ENCODE results near the gene MICAL1. TPM values are rescaled to one million over a fixed set of nuclear protein-coding genes. Genes with fewer than 3 reads are reported as not detected.

The MICAL1 gene
- total RNA-seq, 2 experiments from 2014 or later: 80.4 to 81.5 TPM

DNA sequence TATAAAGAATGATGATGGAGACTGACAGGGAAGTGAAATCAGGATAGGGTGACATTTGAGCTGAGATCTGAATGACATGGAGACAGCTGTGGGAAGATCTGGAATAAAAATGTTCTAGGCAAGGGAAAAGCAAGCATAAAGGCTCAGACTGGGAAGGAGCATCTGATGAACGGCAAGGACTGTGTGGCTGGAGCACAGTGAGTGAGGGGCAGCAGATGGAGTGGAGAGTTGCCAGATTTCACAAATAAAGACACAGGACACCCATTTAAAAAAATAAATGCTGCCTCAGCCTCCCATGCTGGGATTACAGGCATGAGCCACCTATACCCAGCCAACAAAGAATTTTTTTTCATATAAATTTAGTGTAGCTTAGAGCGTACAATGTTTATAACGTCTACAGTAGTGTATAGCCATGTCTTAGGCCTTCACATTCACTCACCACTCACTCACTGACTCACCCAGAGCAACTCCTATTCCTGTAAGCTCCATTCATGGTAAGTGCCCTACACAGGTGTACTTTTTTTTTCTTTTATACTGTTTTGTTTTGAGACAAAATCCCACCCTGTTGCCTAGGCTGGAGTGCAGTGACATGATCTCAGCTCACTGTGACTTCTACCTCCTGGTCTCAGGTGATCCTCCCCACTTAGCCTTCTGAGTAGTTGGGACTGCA is 29.8 kb upstream of the MICAL1 start:
- Mint-ChIP-seq H3K36me3 (peaks cover 10% of the 10 kb centered on the region), H3K4me1 (peaks cover 26% of the 10 kb centered on the region), H3K9me3 (peaks cover 3% of the 10 kb centered on the region), H3K27ac (no peak overlapping the region), H3K4me3 (no peak overlapping the region), H3K27me3 (peaks cover 8% of the 10 kb centered on the region)
- POLR2A ChIA-PET: interaction anchor here (1.0 kb wide), 1 partner anchor 45 kb away, joined by 4 read pairs; the partner anchor contains the start of genes PPIL6 and SMPD2
- DNase-seq (no peak), ATAC-seq (ENCODE audit: low read depth) (no peak)

DNA sequence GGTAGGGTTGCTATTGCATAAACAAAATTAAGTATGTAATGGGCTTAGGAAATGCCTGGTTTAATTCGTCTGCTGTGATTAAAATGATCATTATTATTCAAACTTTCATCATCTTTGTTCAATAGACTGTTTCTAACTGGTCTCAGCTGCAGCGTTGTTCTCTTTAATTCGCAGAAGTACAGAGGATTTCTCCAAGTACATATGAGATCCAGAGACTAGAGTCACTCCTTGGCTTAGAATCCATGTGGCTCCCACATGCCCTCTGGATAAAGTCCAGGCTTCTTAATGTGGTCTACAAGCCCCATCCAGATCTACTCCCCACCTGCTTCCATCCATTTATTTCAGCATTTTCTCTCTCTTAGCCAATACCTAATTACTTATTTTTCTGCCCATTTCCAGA is 28.6 kb upstream of the MICAL1 start:
- ATAC-seq (ENCODE audit: low read depth) (no peak), DNase-seq (no peak)
- POLR2A ChIA-PET: interaction anchor here (2.8 to 6.4 kb wide), 2 partner anchors 27 to 43 kb away, joined by 12 to 92 read pairs; partner anchors contain the start of genes MICAL1, PPIL6 and SMPD2
- Mint-ChIP-seq H3K36me3 (peaks cover 19% of the 10 kb centered on the region), H3K9me3 (peaks cover 3% of the 10 kb centered on the region), H3K27ac (no peak overlapping the region), H3K27me3 (peaks cover 8% of the 10 kb centered on the region), H3K4me1 (peaks cover 30% of the 10 kb centered on the region), H3K4me3 (peak overlapping the region; percentile 73)

- Mint-ChIP-seq H3K4me3 (peak overlapping the region; percentile 73), H3K9me3 (peaks cover 3% of the 10 kb centered on the region), H3K4me1 (peaks cover 34% of the 10 kb centered on the region), H3K27me3 (peaks cover 8% of the 10 kb centered on the region), H3K27ac (peak overlapping the region; percentile 58), H3K36me3 (peaks cover 24% of the 10 kb centered on the region)
- DNase-seq: no peak
- ATAC-seq (ENCODE audit: low read depth): peak; percentile 1
- POLR2A ChIA-PET: interaction anchor here (1.2 to 6.4 kb wide), 4 partner anchors 27 to 102 kb away, joined by 3 to 92 read pairs (median 12); partner anchors contain the start of genes CD164, MICAL1, PPIL6 and SMPD2
These were observed 28.1 kb upstream of the MICAL1 start for GRCh38 chr6:109483735-109484057.

DNA sequence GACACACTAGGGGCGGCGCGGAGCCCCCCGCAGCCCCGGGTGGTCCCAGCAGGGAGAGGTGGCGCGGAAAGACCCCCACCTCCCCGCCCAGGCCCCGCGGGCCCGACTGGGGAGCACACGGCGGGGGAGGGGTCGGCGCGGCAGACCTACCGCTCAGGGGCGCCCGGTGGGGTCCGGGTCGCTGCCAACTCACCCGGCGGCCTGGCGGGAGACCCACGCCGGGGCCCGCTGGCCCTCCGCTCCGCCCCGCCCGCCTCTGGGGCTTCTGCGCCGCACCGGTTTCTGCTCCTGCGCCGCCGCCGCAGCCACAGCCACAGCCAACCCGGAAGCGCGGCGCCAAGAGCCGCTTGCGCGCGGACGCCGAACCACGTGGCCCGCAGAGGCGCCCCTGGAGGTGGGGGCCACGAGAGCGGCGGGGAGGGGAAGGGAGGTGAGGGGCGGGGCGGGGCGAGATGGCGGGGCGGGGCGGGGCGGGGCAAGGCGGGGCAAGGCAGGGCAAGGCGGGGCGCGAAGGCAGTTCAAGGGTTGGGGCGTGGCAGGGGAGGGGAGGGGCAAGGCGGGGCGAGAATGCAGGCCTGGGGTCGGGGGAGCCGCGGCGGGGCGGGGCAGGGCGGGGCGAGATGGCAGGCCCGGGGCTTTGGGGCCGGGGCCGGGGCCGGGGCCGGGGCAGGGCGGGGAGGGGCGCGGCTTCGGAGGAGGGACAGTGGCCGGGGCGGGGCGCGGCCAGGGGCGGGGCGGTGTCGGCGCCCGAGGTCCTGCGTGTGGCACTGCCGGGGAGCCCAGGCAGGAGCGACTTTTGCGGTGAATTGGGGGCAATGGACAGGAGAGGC is 27.5 kb upstream of the MICAL1 start, which contains the start of gene ZBTB24:
Gene ZBTB24 (minus strand): TSS at position 315 of the 830 bp plus-strand sequence. CDS start 1,193 bp downstream, outside the sequence.
- Mint-ChIP-seq H3K27me3 (peaks cover 8% of the 10 kb centered on the region), H3K4me3 (peak within 1 kb of the TSS; percentile 93), H3K4me1 (peaks cover 40% of the 10 kb centered on the region), H3K27ac (peak within 1 kb of the TSS; percentile 89), H3K36me3 (peaks cover 28% of the 10 kb centered on the region), H3K9me3 (peaks cover 3% of the 10 kb centered on the region)
- ATAC-seq (ENCODE audit: low read depth): peak; percentile 84
- DNase-seq: peak; percentile 94
- POLR2A ChIA-PET: interaction anchor here (0.7 to 6.4 kb wide), 12 partner anchors 8 to 475 kb away, joined by 3 to 92 read pairs (median 5); partner anchors contain the start of genes CD164, MICAL1, PPIL6 and SMPD2

DNA sequence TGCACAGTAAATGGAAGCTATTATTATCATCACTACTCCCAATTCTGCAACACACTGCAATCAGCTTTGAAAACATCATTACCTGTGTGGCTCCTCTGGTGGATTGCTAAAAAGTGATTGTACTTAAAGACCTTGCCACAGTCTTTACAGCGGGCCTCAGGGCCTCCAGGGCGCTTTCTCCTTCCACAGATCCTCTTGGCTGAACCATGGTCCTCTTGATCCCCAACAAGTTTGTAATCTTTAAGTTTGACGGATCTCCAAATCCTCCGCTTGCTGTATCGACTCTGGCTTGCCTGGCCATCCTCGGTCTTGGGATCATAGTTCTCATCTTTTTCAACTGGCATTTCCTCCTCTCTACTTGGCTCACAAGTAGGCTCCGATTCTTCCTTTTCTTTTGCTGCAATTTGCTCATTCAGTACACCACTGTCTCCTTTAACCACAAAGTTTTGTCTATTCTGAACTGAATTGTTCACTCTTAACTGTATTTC is 25.5 kb upstream of the MICAL1 start:
- Mint-ChIP-seq H3K4me3 (peak overlapping the region; percentile 93), H3K27ac (peak overlapping the region; percentile 89), H3K27me3 (peaks cover 2% of the 10 kb centered on the region), H3K4me1 (peaks cover 55% of the 10 kb centered on the region), H3K9me3 (no peaks in the 10 kb centered on the region), H3K36me3 (peaks cover 33% of the 10 kb centered on the region)
- DNase-seq (no peak), ATAC-seq (ENCODE audit: low read depth) (no peak)
- POLR2A ChIA-PET: interaction anchor here (2.5 to 6.4 kb wide), 3 partner anchors 24 to 99 kb away, joined by 12 to 92 read pairs (median 13); partner anchors contain the start of genes CD164, MICAL1, PPIL6 and SMPD2

DNA sequence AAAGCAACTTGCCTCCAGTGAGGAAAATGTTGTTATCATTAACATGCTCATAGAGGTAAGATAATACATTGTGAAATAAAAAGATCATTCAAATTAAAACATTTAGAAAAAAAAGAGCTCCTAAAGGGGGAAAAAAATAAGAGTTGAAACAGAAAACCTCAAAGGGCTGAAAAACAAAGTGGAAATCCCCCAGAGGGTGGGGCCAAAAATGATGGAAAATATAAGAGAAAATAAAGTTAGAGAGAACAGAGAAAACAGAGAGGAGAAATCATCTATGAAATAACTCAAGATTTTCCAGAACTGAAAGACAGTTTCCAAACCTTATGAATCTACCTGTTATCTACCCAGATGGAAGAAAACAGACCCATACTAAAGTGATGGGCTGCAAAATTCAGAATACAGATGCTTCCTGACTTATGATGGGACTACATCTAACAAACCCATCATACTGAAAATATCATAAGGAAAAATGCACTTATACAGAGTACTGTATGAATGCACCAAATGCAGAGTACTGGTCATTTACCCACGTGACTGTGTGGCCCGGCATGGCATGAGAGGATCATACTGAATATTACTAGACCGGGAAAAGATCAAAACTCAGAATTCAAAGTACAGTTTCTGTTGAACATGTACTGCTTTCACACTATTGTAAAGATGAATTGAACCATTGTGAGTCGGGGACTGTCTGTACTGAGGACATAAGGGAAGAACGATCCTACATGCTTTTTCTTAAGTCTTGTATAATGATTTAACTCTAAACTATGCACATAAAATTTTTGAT is 23.5 kb upstream of the MICAL1 start:
- POLR2A ChIA-PET: interaction anchor here (0.8 to 6.4 kb wide), 7 partner anchors 10 to 95 kb away, joined by 3 to 92 read pairs (median 6); partner anchors contain the start of gene MICAL1
- Mint-ChIP-seq H3K27me3 (no peaks in the 10 kb centered on the region), H3K9me3 (no peaks in the 10 kb centered on the region), H3K4me1 (peaks cover 63% of the 10 kb centered on the region), H3K4me3 (peak overlapping the region; percentile 72), H3K36me3 (peaks cover 46% of the 10 kb centered on the region), H3K27ac (peak overlapping the region; percentile 24)
- no peak for ATAC-seq (ENCODE audit: low read depth)
- no peak for DNase-seq

DNA sequence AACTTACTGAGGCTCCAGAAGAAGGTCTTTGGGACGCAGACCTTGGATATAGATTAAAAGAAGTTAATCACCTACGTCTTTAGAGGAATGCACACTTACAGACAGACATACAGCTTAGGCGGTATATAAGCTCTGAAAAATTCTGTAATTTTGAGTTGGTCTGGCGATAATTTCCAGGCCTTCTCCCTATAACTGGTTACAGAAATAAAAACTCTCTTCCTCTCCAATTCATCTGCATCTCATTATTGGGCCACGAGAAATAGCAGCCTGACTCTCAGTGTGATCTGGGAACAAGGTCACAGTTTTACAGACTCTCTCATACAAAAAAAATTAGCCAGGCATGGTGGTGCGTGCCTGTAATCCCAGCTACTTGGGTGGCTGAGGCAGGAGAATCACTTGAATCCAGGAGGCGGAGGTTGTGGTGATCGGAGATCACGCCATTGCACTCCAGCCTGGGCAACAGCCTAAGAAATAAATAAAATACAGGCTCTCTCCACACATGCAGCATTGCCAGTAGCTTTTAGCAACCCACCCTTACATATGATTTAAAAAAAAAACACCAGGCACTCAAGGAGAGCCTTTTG is 22.7 kb upstream of the MICAL1 start:
- H3K36me3 Mint-ChIP-seq: peaks cover 49% of the 10 kb centered on the region
- no peaks in the 10 kb centered on the region for H3K9me3 Mint-ChIP-seq
- ATAC-seq (ENCODE audit: low read depth): no peak
- no peaks in the 10 kb centered on the region for H3K27me3 Mint-ChIP-seq
- no peak for DNase-seq
- H3K4me3 Mint-ChIP-seq: peak overlapping the region; percentile 72
- peak overlapping the region; percentile 10 for H3K27ac Mint-ChIP-seq
- peaks cover 62% of the 10 kb centered on the region for H3K4me1 Mint-ChIP-seq
- POLR2A ChIA-PET: interaction anchor here (0.8 to 6.4 kb wide), 5 partner anchors 9 to 94 kb away, joined by 3 to 92 read pairs (median 4); partner anchors contain the start of gene MICAL1

GRCh38 chr6:109477725-109478124 is 22.2 kb upstream of the MICAL1 start:
- no peak for DNase-seq
- peaks cover 66% of the 10 kb centered on the region for H3K4me1 Mint-ChIP-seq
- ATAC-seq (ENCODE audit: low read depth): no peak
- H3K36me3 Mint-ChIP-seq: peaks cover 54% of the 10 kb centered on the region
- POLR2A ChIA-PET: interaction anchor here (1.3 kb wide), 1 partner anchor 8 kb away, joined by 4 read pairs; no protein-coding TSS in a partner anchor
- H3K4me3 Mint-ChIP-seq: peak overlapping the region; percentile 60
- H3K9me3 Mint-ChIP-seq: no peaks in the 10 kb centered on the region
- peak overlapping the region; percentile 67 for H3K27ac Mint-ChIP-seq
- no peaks in the 10 kb centered on the region for H3K27me3 Mint-ChIP-seq

GRCh38 chr6:109477184-109477583 is 21.6 kb upstream of the MICAL1 start:
- Mint-ChIP-seq H3K27me3 (no peaks in the 10 kb centered on the region), H3K27ac (no peak overlapping the region), H3K4me1 (peaks cover 69% of the 10 kb centered on the region), H3K9me3 (no peaks in the 10 kb centered on the region), H3K4me3 (peak overlapping the region; percentile 60), H3K36me3 (peaks cover 59% of the 10 kb centered on the region)
- ATAC-seq (ENCODE audit: low read depth): no peak
- POLR2A ChIA-PET: no interaction called here
- no peak for DNase-seq

DNA sequence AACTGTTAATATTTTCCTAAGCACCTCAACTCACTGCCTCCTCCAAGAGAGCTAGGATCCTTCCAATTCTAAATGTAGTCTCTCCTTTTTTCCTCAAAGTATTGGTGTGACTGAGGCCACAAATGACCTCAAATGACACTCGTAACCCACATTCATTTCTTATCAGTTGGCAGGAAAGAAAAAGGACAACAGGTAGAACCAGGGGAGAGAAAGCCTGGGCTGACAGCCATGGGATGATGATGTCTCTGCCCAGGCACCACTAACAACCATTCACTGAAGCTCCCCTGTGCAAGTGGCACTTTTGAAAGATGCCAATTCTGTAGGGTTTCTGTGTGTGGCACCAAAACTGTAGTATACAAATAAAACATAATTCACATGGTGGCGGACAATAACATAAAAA is 20.1 kb upstream of the MICAL1 start:
- DNase-seq: no peak
- no peak for ATAC-seq (ENCODE audit: low read depth)
- H3K27me3 Mint-ChIP-seq: no peaks in the 10 kb centered on the region
- peaks cover 67% of the 10 kb centered on the region for H3K4me1 Mint-ChIP-seq
- H3K36me3 Mint-ChIP-seq: peaks cover 66% of the 10 kb centered on the region
- POLR2A ChIA-PET: no interaction called here
- H3K4me3 Mint-ChIP-seq: peak overlapping the region; percentile 26
- H3K9me3 Mint-ChIP-seq: no peaks in the 10 kb centered on the region
- H3K27ac Mint-ChIP-seq: no peak overlapping the region

- no peak overlapping the region for H3K4me3 Mint-ChIP-seq
- peaks cover 63% of the 10 kb centered on the region for H3K4me1 Mint-ChIP-seq
- H3K9me3 Mint-ChIP-seq: no peaks in the 10 kb centered on the region
- ATAC-seq (ENCODE audit: low read depth): no peak
- H3K27me3 Mint-ChIP-seq: no peaks in the 10 kb centered on the region
- no peak for DNase-seq
- H3K27ac Mint-ChIP-seq: no peak overlapping the region
- H3K36me3 Mint-ChIP-seq: peaks cover 63% of the 10 kb centered on the region
- POLR2A ChIA-PET: no interaction called here
These were observed 19.4 kb upstream of the MICAL1 start for GRCh38 chr6:109474995-109475394.

GRCh38 chr6:109473120-109473519 is 17.5 kb upstream of the MICAL1 start:
- POLR2A ChIA-PET: interaction anchor here (1.0 kb wide), 2 partner anchors 9 to 14 kb away, joined by 3 read pairs; partner anchors contain the start of gene ZBTB24

More at GRCh38 chr6:109473120-109473519, 17.5 kb upstream of the MICAL1 start:
- Mint-ChIP-seq H3K27me3 (no peaks in the 10 kb centered on the region), H3K27ac (no peak overlapping the region), H3K4me3 (no peak overlapping the region), H3K9me3 (no peaks in the 10 kb centered on the region), H3K4me1 (peaks cover 55% of the 10 kb centered on the region), H3K36me3 (peaks cover 57% of the 10 kb centered on the region)
- no peak for DNase-seq
- ATAC-seq (ENCODE audit: low read depth): no peak

Data from activated naive CD8-positive, alpha-beta T cell treated with anti-CD3 and anti-CD28 coated beads, Interleukin-2, amount 10 ng/mL, durations not matched to agents 7 days and 5 days (primary cell).